ENCODE data around the gene EEFSEC.

EEFSEC gene

DNA sequence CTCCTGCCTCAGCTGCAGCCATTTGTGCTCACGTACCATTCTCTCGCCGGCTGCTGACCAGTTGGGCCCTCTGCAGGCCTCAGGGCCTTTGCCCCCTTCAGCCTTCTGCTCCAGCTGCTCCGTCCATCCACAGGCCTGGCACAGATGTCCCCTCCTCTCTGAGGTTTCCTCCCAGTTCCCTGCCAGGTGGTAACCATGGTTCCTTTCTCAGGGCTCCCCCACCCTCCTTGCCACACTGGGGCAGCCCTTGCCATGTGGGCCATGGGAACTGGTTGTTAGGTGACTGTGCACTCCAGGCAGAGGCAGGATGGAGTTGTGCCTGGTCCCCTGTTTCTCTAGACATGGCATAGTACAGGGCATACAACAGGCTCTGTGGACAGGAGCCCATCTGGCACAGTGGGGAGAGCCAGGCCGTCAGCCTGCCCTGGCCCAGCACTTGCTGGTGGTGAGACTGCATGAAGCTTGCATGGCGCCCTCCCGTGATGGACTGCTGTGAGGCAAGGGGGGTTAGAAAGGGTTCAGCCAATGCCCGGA, 164.5 kb downstream of the EEFSEC start:
- DNase-seq (ENCODE audit: low read depth) = no peak

- no peak for DNase-seq (ENCODE audit: low read depth)
These were observed 165.1 kb downstream of the EEFSEC start for GRCh38 chr3:128318275-128318941.

DNA sequence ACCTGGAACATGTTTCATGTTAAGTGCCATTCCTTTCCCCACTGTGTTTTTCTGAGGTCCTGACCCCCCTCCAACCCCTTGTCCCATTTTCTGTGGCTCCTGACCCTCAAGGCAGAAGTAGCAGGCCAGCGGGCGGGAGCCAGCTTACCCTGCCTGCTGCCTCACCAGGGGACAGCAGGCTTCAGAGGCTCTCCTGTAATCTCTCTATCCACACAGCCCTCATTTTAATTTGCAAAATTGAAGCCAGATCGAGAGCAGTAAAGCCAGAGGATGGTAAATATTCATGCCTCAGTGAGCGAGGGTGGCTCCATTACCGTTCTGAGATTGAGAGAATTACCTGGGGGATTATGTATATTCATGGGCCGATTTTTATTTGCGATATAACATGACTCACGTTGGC, 165.8 kb downstream of the EEFSEC start:
- no peak for DNase-seq (ENCODE audit: low read depth)

- DNase-seq (ENCODE audit: low read depth) = no peak
These were observed 166.5 kb downstream of the EEFSEC start for GRCh38 chr3:128319741-128320141.

- no peak for DNase-seq (ENCODE audit: low read depth)
These were observed 167.5 kb downstream of the EEFSEC start for GRCh38 chr3:128320551-128321340.

DNA sequence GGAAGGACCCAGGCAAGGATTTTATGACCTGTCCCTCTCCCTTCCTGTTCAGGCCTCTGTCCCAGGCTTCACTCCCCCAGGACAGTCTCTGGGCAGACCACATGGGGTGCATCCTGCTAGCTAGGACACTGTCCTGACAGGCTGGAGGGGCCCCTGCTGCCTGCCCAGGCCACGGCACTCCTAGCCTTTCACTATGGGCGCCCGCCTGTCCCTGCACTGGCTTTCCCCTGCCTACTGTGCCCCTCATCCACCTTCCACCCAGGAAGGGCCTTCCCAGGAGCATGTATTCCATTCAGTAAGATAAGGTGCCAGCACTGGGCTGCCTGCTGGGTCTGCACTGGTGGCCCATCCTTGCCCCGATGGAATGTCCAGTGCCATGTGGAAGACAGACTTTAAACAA, 168.1 kb downstream of the EEFSEC start:
- no peak for DNase-seq (ENCODE audit: low read depth)

DNA sequence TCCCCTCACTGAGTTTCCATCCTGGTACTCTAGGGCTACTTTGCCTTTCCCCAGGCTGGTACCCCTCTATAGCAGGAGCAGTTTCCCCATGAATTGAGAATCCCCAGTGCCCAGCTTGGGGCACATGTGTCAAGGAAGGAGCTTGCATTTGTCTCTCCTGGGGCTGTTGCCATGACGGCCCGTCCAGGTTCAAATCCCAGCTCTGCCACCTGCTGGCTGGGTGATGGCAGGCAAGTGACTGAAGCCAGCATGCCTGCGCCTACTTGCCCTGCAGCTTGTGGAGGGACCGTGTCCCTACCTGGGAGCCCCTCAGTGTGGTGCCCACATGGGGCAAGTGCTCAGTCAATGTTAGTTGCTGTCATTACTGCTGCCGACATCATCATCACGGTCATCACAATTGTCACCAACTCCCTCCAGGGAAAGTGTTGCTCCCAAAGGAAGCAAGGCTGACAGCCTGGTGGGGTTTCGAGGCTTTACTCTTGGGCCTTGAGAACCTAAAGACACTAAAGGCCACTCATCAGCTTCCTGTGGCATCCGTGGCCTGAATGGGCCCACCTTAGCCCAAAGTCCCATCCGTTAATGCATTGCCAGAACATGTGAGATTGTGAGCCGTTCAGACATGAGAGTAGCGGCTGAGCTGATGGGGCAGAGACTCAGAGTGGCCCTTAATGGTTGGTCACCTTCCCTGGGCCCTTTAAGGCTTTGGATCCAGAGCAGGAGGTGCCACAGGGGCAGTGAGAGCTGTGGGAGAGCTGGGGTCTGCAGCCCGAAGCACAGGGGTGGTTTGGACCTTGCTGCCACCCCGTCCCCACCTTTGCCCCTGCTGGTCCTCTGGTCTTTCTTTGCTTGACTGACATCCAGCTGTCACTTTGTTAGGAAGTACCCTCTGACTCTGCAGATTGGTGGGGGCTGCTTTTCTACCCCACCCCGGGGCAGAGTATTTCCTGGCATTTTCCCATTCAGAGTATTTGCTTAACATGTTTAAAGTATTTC, 169.0 kb downstream of the EEFSEC start:
- DNase-seq (ENCODE audit: low read depth) = peak; percentile 42

DNA sequence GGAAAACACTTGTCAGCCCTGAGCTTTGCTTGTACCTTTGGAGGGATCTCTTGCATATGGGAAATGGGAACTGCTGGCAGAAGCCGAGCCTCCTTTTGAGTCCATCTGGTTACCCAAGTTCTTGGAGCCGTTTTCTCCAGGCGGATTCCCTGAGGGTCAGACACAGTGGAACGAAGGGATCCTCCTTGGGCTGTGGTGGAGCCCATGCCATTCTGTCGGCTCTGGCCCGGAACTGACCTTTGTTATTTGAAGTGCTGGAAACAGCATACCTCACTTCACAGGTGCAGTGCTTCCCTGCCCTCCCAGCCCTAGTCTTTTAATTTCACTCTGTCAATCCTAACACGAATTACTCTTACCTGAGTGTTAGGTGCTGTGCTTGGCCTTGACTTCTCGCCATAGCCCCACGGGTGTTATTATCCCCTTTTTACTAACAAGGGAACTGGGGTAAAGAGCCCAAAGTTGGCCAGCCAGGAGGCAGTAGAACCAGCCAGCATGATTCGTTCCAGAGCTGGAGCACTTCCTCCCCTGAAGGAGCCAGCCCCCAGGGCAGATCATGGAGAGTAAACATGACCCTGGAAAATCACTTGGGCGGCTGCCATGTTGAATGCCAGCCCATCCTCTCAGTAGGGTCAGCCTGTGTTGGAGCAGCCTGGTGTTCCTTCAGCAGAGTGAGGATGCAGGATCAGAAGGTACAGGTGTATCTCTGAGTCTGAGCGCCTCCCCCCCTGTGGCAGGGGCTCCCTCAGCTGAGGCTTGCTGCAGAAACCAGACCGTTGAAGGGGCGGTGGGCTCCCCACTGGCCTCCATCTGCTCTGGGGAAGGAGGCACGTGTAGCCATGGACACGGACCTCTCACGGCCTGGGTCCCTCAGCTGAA, 170.2 kb downstream of the EEFSEC start:
- DNase-seq (ENCODE audit: low read depth) = no peak

GRCh38 chr3:128324911-128325592, 171.8 kb downstream of the EEFSEC start:
- no peak for DNase-seq (ENCODE audit: low read depth)

GRCh38 chr3:128326051-128326823, 173.0 kb downstream of the EEFSEC start:
- no peak for DNase-seq (ENCODE audit: low read depth)

DNA sequence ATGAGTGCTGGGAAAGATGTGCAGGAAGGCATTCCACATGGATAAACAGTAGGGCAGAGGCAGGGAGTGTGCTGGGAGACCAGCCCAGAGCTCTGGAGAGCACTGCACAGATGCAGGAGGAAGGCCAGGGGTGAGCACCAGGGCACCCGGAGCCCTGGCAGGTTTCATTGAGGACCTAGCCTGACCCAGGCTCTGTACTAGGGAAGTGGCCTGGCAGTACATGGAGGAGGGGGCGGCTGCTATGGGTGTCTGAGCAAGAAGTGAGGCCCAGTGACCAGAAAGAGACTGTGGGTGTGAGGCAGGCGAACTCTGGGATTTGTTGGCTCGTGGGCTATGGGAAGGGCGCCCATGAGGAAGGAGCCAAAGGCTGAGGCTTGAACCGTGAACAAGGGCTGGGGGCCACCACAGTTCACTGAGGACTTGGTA, 174.3 kb downstream of the EEFSEC start:
- DNase-seq (ENCODE audit: low read depth) = no peak

GRCh38 chr3:128328546-128329458, 175.5 kb downstream of the EEFSEC start:
- no peak for DNase-seq (ENCODE audit: low read depth)

DNA sequence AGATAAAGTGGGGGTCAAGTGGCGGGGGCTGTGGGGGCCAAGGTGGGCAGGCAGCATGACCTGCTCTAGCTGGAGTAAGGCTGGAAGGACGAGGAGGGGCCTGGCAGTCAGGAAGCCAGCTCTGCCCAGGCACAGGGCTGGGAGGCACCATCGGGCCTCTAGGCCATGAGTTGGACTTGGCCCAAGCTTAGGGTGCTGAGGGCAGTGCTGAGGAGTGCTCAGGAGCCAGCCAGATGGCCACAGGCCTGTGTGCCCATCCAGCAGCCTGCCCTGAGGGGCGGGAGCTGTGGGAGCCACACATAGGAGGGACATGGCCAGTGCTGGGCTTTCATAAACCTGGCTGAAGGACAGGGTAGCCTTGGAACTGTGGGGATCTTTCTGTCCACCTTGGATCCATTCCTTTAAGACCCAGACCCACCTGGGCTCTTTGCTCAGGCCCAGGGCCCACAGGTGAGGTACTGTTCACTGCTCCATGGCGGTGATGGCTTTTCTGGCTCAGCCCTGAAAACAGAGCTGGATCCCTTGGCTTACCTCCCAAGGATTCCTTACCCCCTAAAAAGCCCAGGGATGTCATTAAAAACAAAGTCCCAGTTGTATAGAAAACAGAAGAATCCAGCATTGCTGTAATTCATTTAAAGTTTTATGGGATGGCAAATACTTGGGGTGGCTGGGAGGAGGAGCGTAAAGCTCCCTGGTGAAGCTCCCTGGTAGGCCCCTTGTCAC, 176.4 kb downstream of the EEFSEC start:
- DNase-seq (ENCODE audit: low read depth) = no peak

DNA sequence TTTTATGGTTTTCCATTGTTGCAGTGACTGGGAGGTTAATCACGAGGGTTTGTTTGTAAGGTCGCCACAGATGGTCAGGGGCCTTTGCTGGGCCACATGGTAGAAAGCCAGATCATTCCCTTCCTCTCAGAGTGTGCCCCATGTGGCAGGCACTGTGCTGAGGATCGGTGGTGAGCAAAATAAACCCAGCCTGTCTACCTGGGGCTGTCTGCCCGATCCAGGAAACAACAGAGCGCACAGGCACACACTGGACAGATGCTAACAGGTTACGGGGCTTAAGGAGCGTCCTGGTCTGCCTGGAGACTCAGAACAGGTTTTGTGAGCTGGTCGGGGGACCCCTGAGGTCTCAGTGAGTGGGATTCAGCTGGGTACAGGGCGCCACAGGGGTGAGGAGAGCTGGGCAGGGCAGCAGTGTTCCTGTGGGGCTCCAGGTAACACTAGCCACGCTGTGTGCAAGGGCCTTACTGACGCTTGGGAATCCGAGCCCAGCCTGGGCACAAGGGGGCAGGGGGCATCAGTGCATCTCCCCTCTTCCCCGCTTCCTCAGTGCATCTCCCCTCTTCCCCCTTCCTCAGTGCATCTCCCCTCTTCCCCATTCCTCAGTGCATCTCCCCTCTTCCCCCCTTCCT, 177.0 kb downstream of the EEFSEC start:
- no peak for DNase-seq (ENCODE audit: low read depth)

- no peak for DNase-seq (ENCODE audit: low read depth)
These were observed 180.9 kb downstream of the EEFSEC start for GRCh38 chr3:128334086-128334645.

GRCh38 chr3:128334766-128335165, 181.5 kb downstream of the EEFSEC start:
- DNase-seq (ENCODE audit: low read depth) = no peak

DNA sequence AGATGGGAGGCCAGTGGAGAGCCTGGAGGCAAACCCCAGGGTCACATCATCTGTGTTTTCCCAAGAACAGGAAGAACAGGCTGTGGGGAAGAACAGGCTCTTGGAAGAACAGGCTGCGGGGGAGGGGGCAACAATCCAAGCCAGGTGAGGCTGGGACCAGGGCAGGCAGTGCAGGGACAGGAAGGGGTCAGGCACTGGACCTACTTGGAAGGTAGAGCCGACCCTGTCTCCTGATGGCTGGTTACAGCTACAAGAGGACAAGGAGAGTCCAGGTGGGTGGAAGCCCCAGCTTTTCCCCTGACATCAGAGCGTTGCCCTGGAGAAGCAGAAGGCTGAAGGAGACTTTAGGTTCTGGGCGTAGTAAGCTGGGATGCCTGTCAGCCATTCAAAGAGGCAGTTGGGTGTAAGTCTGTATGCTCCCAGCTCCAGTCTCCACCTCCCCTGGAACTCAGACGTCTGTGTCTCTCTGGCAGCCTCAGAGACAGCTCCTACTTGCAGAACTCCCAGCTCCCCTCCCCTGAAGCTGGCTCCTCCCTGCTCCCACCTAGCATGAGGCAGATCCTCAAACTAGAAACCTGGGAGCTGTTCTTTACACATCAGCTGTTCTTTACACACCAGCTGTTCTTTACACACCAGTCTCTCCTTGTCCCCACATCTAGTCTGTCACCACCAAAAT, 182.5 kb downstream of the EEFSEC start:
- no peak for DNase-seq (ENCODE audit: low read depth)

Data from stimulated activated CD4-positive, alpha-beta T cell treated with anti-CD3 and anti-CD28 coated beads, Interleukin-2, amount 100 ng/mL, for 4 hours (primary cell).